Thoracic aorta (tissue), 2 donors: ENCODE measurements around the gene SS18L1. TPM values are rescaled to one million over a fixed set of nuclear protein-coding genes. Genes with fewer than 3 reads are reported as not detected.

Experiments used
- ATAC-seq: fragments of 150-250 bp; one replicate; pipeline ENCODE4 v1.8.0; 2017; ENCODE audit warnings: low read depth; ENCODE audit not compliant: insufficient number of reproducible peaks, low FRiP score
- DNase-seq: peaks from one replicate; pipeline ENCODE4 v3.0.0-alpha.2; 2020; ENCODE audit warnings: low spot score
- H3K27ac ChIP-seq, 2 donors: fragments of 200-600 bp; sonication (generic); 1 replicate in 1 of 2; 2 replicates in 1 of 2; pipeline ENCODE4 v1.5.1; 2016; ENCODE audit warnings: mild to moderate bottlenecking in 2 of 2, moderate library complexity in 2 of 2
- H3K27me3 ChIP-seq: fragments of 200-600 bp; sonication (generic); replicated peaks from 2 replicates; pipeline ENCODE4 v1.6.0; 2016; ENCODE audit warnings: mild to moderate bottlenecking; ENCODE audit not compliant: insufficient read depth
- H3K36me3 ChIP-seq: fragments of 200-600 bp; sonication (generic); one replicate; pipeline ENCODE4 v1.5.1; 2016
- H3K4me1 ChIP-seq, 2 donors: fragments of 200-600 bp; sonication (generic); 1 replicate in 1 of 2; 2 replicates in 1 of 2; pipeline versions ENCODE4 v1.5.1 to v1.6.0; 2016; ENCODE audit warnings: low read depth in 2 of 2, mild to moderate bottlenecking in 1 of 2; ENCODE audit not compliant: control insufficient read depth in 1 of 2
- H3K4me3 ChIP-seq: fragments of 200-600 bp; sonication (generic); 2 replicates; pipeline ENCODE4 v1.5.1; 2016; ENCODE audit warnings: mild to moderate bottlenecking
- H3K9me3 ChIP-seq: fragments of 200-600 bp; sonication (generic); 2 replicates; pipeline ENCODE4 v1.5.1; 2016
- total RNA-seq, 2 donors: library from RNA; depleted of rRNA; stranded (reverse); fragments of >200 nt; gene quantifications; one replicate each; pipeline versions ENCODE4 v1.1.0 to v1.2.3, GENCODE V29; 2016
- TF ChIP-seq, protein P1 (sequence below): fragments of 200-600 bp; sonication (generic); IDR thresholded peaks from one replicate; pipeline ENCODE4 v1.5.1; 2019; ENCODE audit warnings: antibody characterized with exemption

SS18L1 gene
- total RNA-seq, 2 donors from 2014 or later = 10.7 to 21.7 TPM

DNA sequence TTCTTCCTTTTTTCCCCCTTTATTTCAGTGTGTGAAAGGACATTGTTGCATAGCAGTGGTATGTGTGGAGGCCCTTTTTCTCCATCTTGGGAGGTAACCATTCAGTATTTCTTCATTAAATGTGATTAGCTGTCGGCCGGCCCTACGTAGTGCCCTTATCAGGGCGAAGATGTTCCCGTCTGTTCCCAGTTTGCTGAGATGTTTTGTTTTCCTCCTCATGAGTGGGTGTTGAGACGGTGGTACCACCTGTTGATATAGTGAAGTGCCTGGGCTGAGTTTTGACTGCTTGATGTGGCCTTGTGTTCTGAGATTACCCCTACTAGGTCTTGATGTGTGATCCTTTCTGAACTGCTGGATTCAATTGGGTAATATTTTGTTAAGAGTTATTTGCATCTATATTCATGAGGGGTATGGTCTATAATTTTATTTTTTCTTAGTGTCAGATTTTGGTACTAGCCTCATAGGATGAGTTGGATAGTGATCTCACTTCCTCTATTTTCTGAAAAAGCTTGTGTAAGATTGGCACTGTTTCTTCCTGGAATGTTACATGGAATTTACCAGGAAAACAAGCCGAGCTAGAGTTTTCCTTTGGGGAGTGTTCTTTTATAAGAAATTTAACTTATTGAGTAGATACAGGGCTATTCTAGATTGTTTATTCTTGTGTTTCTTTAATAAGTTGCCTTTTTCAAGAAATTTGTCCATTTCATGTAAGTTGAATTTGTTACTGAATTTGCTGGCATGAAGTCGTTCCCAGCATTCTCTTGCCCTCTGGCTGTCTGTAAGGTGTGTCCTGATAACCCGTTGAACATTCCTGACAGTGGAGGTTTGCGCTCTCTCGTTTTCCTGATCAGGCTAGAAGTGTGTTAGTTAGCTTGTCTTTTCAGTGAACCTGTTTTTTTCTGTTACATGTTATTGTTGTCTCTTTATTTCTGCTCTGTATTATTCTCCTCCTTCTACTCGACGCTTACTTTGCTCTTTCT lies 43.6 kb downstream of the SS18L1 start:
- Histone ChIP-seq H3K27ac (no peak overlapping the region), H3K4me1 (peaks cover 6 to 24% of the 10 kb centered on the region in 2 donors), H3K9me3 (no peaks in the 10 kb centered on the region), H3K27me3 (no peaks in the 10 kb centered on the region), H3K4me3 (no peak overlapping the region), H3K36me3 (no peaks in the 10 kb centered on the region)
- TF ChIP-seq, protein P1, sequence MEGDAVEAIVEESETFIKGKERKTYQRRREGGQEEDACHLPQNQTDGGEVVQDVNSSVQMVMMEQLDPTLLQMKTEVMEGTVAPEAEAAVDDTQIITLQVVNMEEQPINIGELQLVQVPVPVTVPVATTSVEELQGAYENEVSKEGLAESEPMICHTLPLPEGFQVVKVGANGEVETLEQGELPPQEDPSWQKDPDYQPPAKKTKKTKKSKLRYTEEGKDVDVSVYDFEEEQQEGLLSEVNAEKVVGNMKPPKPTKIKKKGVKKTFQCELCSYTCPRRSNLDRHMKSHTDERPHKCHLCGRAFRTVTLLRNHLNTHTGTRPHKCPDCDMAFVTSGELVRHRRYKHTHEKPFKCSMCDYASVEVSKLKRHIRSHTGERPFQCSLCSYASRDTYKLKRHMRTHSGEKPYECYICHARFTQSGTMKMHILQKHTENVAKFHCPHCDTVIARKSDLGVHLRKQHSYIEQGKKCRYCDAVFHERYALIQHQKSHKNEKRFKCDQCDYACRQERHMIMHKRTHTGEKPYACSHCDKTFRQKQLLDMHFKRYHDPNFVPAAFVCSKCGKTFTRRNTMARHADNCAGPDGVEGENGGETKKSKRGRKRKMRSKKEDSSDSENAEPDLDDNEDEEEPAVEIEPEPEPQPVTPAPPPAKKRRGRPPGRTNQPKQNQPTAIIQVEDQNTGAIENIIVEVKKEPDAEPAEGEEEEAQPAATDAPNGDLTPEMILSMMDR = no peak
- ATAC-seq (no peak), DNase-seq (no peak)

DNA sequence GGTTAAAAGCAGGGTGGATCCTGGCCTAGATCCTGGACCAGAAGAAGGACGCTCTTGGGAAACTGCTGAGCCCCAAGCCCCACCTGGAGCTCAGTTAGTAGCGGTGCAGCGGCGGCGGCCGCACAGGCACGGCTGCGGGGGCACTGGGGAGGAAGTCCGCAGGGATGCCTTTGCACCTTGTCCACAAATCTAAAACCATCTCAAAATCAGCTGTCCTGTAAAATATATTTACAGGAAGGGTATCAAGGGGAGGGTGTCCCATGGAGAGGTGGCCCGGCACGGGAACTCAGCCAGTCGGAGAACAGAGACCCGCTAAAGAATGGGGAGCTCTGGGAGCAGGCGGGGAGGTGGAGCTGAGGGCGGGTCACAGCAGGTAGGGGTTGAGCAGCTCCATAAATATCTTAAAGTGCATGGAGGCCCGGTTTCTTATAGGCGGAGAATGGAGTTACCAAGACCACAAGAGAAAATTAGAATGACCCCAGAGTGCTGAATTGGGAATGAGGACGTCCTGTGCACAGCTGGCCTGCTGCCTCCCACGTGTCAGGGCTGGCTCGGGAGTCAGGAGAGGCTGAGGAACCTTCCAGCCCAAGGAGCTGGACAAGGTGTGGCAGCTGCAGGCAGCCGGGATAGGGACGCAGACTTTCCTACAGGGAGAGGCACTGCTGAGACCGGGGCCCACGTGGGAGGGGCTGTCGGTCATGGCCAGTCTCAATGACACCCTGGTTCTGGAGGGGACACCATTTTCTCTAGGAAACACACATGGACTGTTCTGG lies 47.3 kb downstream of the SS18L1 start:
- H3K4me1 ChIP-seq = peaks cover 0 to 9% of the 10 kb centered on the region in 2 donors
- no peak for DNase-seq
- H3K9me3 ChIP-seq = no peaks in the 10 kb centered on the region
- no peak overlapping the region for H3K4me3 ChIP-seq
- no peaks in the 10 kb centered on the region for H3K27me3 ChIP-seq
- no peak overlapping the region for H3K27ac ChIP-seq
- TF ChIP-seq, protein P1 = no peak
- peaks cover 3% of the 10 kb centered on the region for H3K36me3 ChIP-seq
- ATAC-seq = no peak

DNA sequence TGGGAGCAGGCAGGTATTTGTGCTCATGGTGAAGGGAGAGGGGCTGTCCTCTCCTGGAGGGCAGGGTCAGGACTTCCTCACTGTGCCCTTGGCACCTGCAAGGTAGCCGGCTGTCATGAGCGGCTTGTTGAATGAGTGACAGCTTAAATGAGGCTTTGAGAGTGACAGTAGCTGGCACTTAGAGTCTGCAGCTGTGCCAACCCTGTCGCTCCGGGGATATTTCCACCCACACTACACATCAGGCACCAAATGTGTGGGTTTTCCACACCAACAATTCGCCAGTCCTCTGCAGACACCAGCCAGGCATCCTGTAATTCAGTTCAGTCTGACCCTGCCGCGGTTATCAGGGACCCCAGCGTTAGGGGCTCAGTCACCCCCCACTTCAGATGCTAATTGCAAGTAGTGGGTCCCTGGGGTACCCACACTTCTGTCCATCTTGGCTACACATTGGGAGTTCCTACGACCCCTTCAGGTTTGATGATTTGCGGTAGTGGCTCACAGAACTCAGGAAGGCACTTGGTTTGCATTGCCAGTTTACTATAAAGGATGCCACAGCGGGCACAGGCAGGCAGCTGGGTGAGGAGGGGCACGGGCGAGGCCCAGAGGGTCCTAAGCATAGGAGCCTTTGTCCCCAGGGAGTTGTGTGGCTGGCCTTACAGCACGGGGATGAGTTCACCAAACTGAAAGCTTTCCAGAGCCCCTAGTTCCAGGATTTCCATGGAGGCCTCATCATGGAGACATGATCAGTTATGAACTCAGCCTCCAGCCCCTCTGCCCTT lies 48.4 kb downstream of the SS18L1 start:
- TF ChIP-seq, protein P1 = no peak
- DNase-seq (no peak), ATAC-seq (no peak)
- H3K4me3 ChIP-seq = no peak overlapping the region
- H3K4me1 ChIP-seq = peaks cover 0 to 4% of the 10 kb centered on the region in 2 donors
- H3K36me3 ChIP-seq = peaks cover 10% of the 10 kb centered on the region
- H3K9me3 ChIP-seq = no peaks in the 10 kb centered on the region
- no peaks in the 10 kb centered on the region for H3K27me3 ChIP-seq
- no peak overlapping the region for H3K27ac ChIP-seq

DNA sequence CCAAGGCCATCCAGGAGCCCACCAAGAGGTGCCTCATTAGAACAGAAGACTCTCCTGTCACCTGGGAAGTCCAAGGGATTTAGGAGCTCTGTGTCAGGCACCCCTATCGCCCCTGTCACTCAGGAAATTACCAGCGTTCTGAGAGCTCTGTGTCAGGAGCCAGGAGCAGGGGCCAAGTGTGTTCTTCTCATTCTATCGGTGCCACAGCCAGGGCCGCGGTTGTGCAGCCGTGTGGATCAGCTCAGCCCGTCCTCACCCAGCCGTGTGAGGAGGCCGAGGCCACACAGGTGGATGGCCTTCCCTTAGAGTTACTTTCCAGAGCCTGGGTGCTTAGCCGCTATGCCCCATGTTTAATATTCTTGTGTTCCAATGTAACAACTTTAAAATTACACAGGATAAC lies 49.1 kb downstream of the SS18L1 start:
- ATAC-seq (no peak), DNase-seq (no peak)
- Histone ChIP-seq H3K4me1 (no peaks in the 10 kb centered on the region), H3K9me3 (no peaks in the 10 kb centered on the region), H3K36me3 (peaks cover 11% of the 10 kb centered on the region), H3K27ac (no peak overlapping the region), H3K4me3 (no peak overlapping the region), H3K27me3 (no peaks in the 10 kb centered on the region)
- TF ChIP-seq, protein P1 = no peak
